GM12874 (cell line): Measurements from ENCODE around the gene ITIH6.

Source experiments
- CTCF ChIP-seq: IDR thresholded peaks from 2 replicates; pipeline ENCODE4 v1.5.1; 2011; ENCODE audit warnings: low read depth, mild to moderate bottlenecking, control low read depth, low read length, moderate library complexity; ENCODE audit not compliant: insufficient read depth

The ITIH6 gene

GRCh38 chrX:54715621-54716020 lies 82.4 kb downstream of the ITIH6 start:
- no peak for TF ChIP-seq CTCF

DNA sequence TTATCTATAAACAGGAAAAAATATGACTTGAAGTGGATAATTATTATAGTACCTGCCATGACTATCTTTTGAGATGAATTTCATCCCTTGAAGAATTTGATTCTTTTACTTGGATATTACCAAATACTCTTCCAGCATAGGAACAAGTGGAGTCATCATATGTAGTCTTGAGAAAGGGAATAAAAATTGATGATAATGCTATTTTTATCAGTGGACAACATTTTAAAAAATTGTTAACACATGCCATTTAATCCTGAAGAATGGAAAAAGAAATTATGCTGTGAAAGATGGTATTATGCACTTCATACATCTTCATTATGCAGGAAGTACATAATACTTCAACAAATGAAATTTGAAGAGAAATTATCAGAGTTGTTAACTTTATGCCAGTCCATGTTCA lies 83.6 kb downstream of the ITIH6 start:
- no peak for TF ChIP-seq CTCF

DNA sequence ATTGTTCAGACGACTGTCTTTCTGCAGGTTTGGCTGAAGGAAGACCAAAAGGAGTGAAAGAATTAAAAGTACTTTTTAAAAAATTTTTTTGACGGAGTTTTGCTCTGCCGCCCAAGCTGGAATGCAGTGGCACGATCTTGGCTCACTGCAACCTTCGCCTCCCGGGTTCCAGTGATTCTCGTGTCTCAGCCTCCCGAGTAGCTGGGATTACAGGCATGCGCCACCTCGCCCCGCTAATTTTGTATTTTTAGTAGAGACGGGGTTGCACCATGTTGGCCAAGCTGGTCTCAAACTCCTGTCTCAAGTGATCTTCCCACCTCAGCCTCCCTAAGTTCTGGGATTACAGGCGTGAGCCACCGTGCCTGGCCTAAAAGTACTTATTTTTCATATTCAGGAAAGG lies 86.3 kb downstream of the ITIH6 start:
- no peak for TF ChIP-seq CTCF

DNA sequence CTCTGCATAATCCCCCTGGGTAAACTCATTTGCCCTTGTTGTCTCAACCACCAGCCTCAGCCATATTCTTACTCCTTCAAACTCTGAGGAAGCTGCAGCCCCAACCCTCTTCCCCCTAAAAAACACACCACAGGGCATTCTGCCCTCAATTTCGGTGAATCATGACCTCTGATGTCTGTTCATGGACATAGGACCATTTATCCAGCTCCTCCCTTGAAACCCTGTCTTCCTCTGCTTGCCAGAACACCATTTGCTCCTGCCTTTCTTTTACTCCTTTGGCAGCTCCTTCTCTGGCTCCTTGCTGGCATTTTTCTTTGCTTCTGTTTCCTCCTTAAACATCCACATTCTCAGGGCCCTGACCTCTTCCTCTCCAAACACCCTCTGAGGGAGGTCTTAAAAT lies 87.1 kb downstream of the ITIH6 start:
- no peak for TF ChIP-seq CTCF

DNA sequence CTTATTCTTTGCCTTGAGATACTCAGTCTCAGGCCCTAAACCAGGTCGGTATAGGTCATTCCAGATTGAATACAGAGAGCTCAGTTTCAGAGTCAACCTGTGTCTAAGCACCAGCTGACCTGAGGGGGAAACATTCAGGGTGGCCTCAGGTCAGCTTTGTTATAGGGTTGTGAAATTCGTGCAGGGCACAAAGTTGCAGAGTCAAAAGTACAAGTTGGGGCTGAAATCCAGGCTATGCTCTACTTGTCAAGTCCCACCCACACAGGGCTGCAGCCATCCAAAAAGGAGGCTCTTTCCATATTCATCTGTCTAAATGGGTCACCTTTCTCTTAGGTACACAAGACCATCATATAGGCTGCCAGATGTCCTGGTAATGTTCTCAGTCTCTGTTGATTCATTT lies 89.7 kb downstream of the ITIH6 start:
- no peak for TF ChIP-seq CTCF
